Neuronal stem cell (in vitro differentiated cells): ENCODE data around the gene ZFPL1.

Experiments used
- DNase-seq: peaks from one replicate; pipeline ENCODE4 v3.0.0-alpha.2; 2013; ENCODE audit warnings: low spot score
- H2AFZ ChIP-seq: one replicate; pipeline ENCODE4 v1.6.1; 2013; ENCODE audit warnings: mild to moderate bottlenecking, low read length, inconsistent platforms
- H2AK5ac ChIP-seq: 2 replicates; pipeline ENCODE4 v1.6.1; 2013; ENCODE audit warnings: low read depth, mild to moderate bottlenecking, inconsistent platforms, low read length, moderate library complexity, mixed read lengths
- H2BK120ac ChIP-seq: 2 replicates; pipeline ENCODE4 v1.6.1; 2013; ENCODE audit warnings: low read depth, mild to moderate bottlenecking, inconsistent platforms, low read length, moderate library complexity, mixed read lengths
- H2BK12ac ChIP-seq: one replicate; pipeline ENCODE4 v1.6.1; 2013; ENCODE audit warnings: low read length, inconsistent platforms
- H2BK15ac ChIP-seq: 2 replicates; pipeline ENCODE4 v1.6.1; 2013; ENCODE audit warnings: mild to moderate bottlenecking, low read length, inconsistent platforms, mixed read lengths
- H2BK5ac ChIP-seq: one replicate; pipeline ENCODE4 v1.6.1; 2013; ENCODE audit warnings: inconsistent platforms, mild to moderate bottlenecking, low read length, moderate library complexity
- H3K14ac ChIP-seq: one replicate; pipeline ENCODE4 v1.6.1; 2013; ENCODE audit warnings: low read length, inconsistent platforms
- H3K18ac ChIP-seq: 2 replicates; pipeline ENCODE4 v1.6.1; 2013; ENCODE audit warnings: low read length, inconsistent platforms
- H3K23ac ChIP-seq: 2 replicates; pipeline ENCODE4 v1.6.1; 2013; ENCODE audit warnings: low read depth, mild to moderate bottlenecking, mixed read lengths, low read length, inconsistent platforms; ENCODE audit not compliant: poor library complexity
- H3K27ac ChIP-seq: replicated peaks from 3 replicates; pipeline ENCODE4 v1.5.1; 2013; ENCODE audit warnings: low read length, inconsistent platforms
- H3K27me3 ChIP-seq, 3 experiments: 2 replicates each; pipeline ENCODE4 v1.6.1; 2013; ENCODE audit warnings: low read length in 3 of 3, mild to moderate bottlenecking in 2 of 3, inconsistent platforms in 1 of 3, low read depth in 1 of 3, mixed read lengths in 1 of 3, moderate library complexity in 1 of 3; ENCODE audit not compliant: control insufficient read depth in 3 of 3, insufficient read depth in 3 of 3
- H3K36me3 ChIP-seq, 2 donors: replicated peaks in 1 of 2; 2 replicates each; pipeline ENCODE4 v1.6.1; 2013; ENCODE audit warnings: low read length in 2 of 2; ENCODE audit not compliant: control insufficient read depth in 2 of 2, insufficient read depth in 2 of 2
- H3K4ac ChIP-seq: 2 replicates; pipeline ENCODE4 v1.6.1; 2013; ENCODE audit warnings: inconsistent platforms, mild to moderate bottlenecking, low read length, moderate library complexity
- H3K4me1 ChIP-seq, 2 donors: 1 replicate in 1 of 2; 2 replicates in 1 of 2; pipeline ENCODE4 v1.6.1; 2013; ENCODE audit warnings: low read length in 2 of 2, low read depth in 1 of 2; ENCODE audit not compliant: control insufficient read depth in 2 of 2, insufficient read depth in 1 of 2
- H3K4me2 ChIP-seq: one replicate; pipeline ENCODE4 v1.6.1; 2013; ENCODE audit warnings: mild to moderate bottlenecking, low read length, inconsistent platforms; ENCODE audit not compliant: insufficient read depth, poor library complexity, severe bottlenecking
- H3K4me3 ChIP-seq, 2 donors: 2 replicates each; pipeline ENCODE4 v1.5.1; 2013; ENCODE audit warnings: low read length in 2 of 2, mild to moderate bottlenecking in 2 of 2, inconsistent platforms in 1 of 2, moderate library complexity in 1 of 2
- H3K79me1 ChIP-seq: one replicate; pipeline ENCODE4 v1.6.1; 2013; ENCODE audit warnings: low read depth, mild to moderate bottlenecking, inconsistent platforms, low read length, moderate library complexity
- H3K9ac ChIP-seq: one replicate; pipeline ENCODE4 v1.6.1; 2013; ENCODE audit warnings: mild to moderate bottlenecking, low read depth, low read length, inconsistent platforms; ENCODE audit not compliant: poor library complexity
- H3K9me3 ChIP-seq, 2 donors: replicated peaks in 1 of 2; 2 replicates each; pipeline versions ENCODE3 to v1.6.1; 2013; ENCODE audit warnings: low read length in 2 of 2, mild to moderate bottlenecking in 2 of 2, inconsistent platforms in 1 of 2, low read depth in 1 of 2, mixed read lengths in 1 of 2, moderate library complexity in 1 of 2; ENCODE audit not compliant: control insufficient read depth in 2 of 2, insufficient read depth in 1 of 2
- H4K8ac ChIP-seq: one replicate; pipeline ENCODE4 v1.6.1; 2013; ENCODE audit warnings: low read depth, mild to moderate bottlenecking, inconsistent platforms, low read length, moderate library complexity
- H4K91ac ChIP-seq: one replicate; pipeline ENCODE4 v1.6.1; 2013; ENCODE audit warnings: low read length, low read depth, mild to moderate bottlenecking, inconsistent platforms; ENCODE audit not compliant: poor library complexity
- WGBS, 2 donors: extraction: QIAGEN DNeasy Blood & Tissue Kit; methylation state at CpG; one replicate each; pipeline ENCODE4 v1.1.7; 2013; ENCODE audit warnings: missing lambda C conversion rate in 2 of 2, mixed read lengths in 1 of 2; ENCODE audit not compliant: insufficient read length in 2 of 2, insufficient replicate concordance in 1 of 2; ENCODE audit errors: extremely low coverage in 2 of 2; 5-methylcytosine and 5-hydroxymethylcytosine counted together

Gene ZFPL1

GRCh38 chr11:65134240-65134951 is 50.4 kb downstream of the ZFPL1 start, which contains the start of gene SYVN1:
Gene SYVN1 (minus strand): TSS chr11:65134519. CDS start chr11:65133601, 918 bp downstream.
- Histone ChIP-seq H2BK5ac (peak within 1 kb of the TSS; percentile 99), H3K9me3 (no peaks in the 10 kb centered on the region), H3K4me1 (peaks cover 9 to 13% of the 10 kb centered on the region in 2 donors), H3K27me3 (no peaks in the 10 kb centered on the region), H3K9ac (peak within 1 kb of the TSS; percentile 89), H2AK5ac (peak within 1 kb of the TSS; percentile 63), H3K23ac (peak within 1 kb of the TSS; percentile 83), H3K14ac (peak within 1 kb of the TSS; percentile 86), H3K79me1 (peaks cover 18% of the 10 kb centered on the region), H3K4me3 (peak within 1 kb of the TSS; percentile 79 to 94), H3K27ac (peak within 1 kb of the TSS; percentile 86), H2AFZ (peak within 1 kb of the TSS; percentile 95), H2BK120ac (no peak within 1 kb of the TSS), H2BK15ac (peak within 1 kb of the TSS; percentile 60), H3K36me3 (peaks cover 33% of the 10 kb centered on the region in 2 donors), H4K91ac (no peak within 1 kb of the TSS), H3K4ac (peak within 1 kb of the TSS; percentile 39), H2BK12ac (no peak within 1 kb of the TSS), H3K18ac (peak within 1 kb of the TSS; percentile 98), H3K4me2 (peak within 1 kb of the TSS; percentile 95), H4K8ac (peak within 1 kb of the TSS; percentile 97)
- peak; percentile 86 for DNase-seq
- no CpG with 5 or more reads among the region's 60 CpGs for WGBS, 2 donors

GRCh38 chr11:65134952-65135632 is 51.1 kb downstream of the ZFPL1 start:
- Histone ChIP-seq H3K36me3 (peaks cover 26% of the 10 kb centered on the region in 2 donors), H2AFZ (peak overlapping the region; percentile 95), H2AK5ac (no peak overlapping the region), H3K18ac (peak overlapping the region; percentile 89), H2BK15ac (no peak overlapping the region), H3K23ac (no peak overlapping the region), H3K79me1 (peaks cover 18% of the 10 kb centered on the region), H3K4ac (no peak overlapping the region), H3K9me3 (no peaks in the 10 kb centered on the region), H3K14ac (no peak overlapping the region), H3K4me1 (peaks cover 9 to 13% of the 10 kb centered on the region in 2 donors), H3K9ac (peak overlapping the region; percentile 87), H4K8ac (no peak overlapping the region), H3K27me3 (no peaks in the 10 kb centered on the region), H4K91ac (no peak overlapping the region), H2BK5ac (peak overlapping the region; percentile 99), H3K4me3 (peak overlapping the region; percentile 79 to 94), H3K27ac (peak overlapping the region; percentile 86), H2BK12ac (no peak overlapping the region), H3K4me2 (peak overlapping the region; percentile 95), H2BK120ac (no peak overlapping the region)
- peak; percentile 92 for DNase-seq
- no CpG with 5 or more reads among the region's 24 CpGs for WGBS, 2 donors

GRCh38 chr11:65135633-65136145 is 51.7 kb downstream of the ZFPL1 start:
- no peaks in the 10 kb centered on the region for H3K27me3 ChIP-seq
- peak overlapping the region; percentile 63 for H3K4me2 ChIP-seq
- no peak overlapping the region for H2BK15ac ChIP-seq
- H3K14ac ChIP-seq, result no peak overlapping the region
- H3K18ac ChIP-seq, result no peak overlapping the region
- H3K4me1 ChIP-seq, result peaks cover 9 to 13% of the 10 kb centered on the region in 2 donors
- H3K9ac ChIP-seq, result no peak overlapping the region
- no peak overlapping the region for H4K91ac ChIP-seq
- no peak overlapping the region for H3K4ac ChIP-seq
- peaks cover 21 to 22% of the 10 kb centered on the region in 2 donors for H3K36me3 ChIP-seq
- H3K27ac ChIP-seq, result peak overlapping the region; percentile 69
- peak overlapping the region; percentile 79 to 86 for H3K4me3 ChIP-seq
- no peak overlapping the region for H2BK5ac ChIP-seq
- H2AFZ ChIP-seq, result peak overlapping the region; percentile 95
- whole genome bisulfite sequencing, 2 donors, result no CpG with 5 or more reads among the region's 11 CpGs
- no peak for DNase-seq
- no peak overlapping the region for H4K8ac ChIP-seq
- no peaks in the 10 kb centered on the region for H3K9me3 ChIP-seq
- H3K79me1 ChIP-seq, result peaks cover 18% of the 10 kb centered on the region
- no peak overlapping the region for H2BK120ac ChIP-seq
- no peak overlapping the region for H3K23ac ChIP-seq
- H2AK5ac ChIP-seq, result peak overlapping the region; percentile 3
- no peak overlapping the region for H2BK12ac ChIP-seq
